GM19043 (cell line): Measurements from ENCODE around the gene TRDMT1.
A peak's percentile ranks its signal among the peaks of the same experiment; 100 is the strongest.

Experiments used
- ATAC-seq: cut with Tn5 transposase; IDR thresholded peaks from one replicate; pipeline ENCODE4 v1.9.1; 2021; ENCODE audit warnings: low read depth; ENCODE audit not compliant: unreplicated experiment

TRDMT1 gene

GRCh38 chr10:17200912-17201793, at the start of gene TRDMT1:
Gene TRDMT1 (minus strand): TSS chr10:17201672. CDS start chr10:17201634, 38 bp downstream.
- peak; percentile 88 for ATAC-seq

- ATAC-seq: no peak
These were observed 49.3 kb upstream of the TRDMT1 start for GRCh38 chr10:17250736-17251135.

GRCh38 chr10:17249820-17250219, 48.3 kb upstream of the TRDMT1 start:
- ATAC-seq: no peak

- ATAC-seq: no peak
These were observed 47.5 kb upstream of the TRDMT1 start for GRCh38 chr10:17248964-17249363.

GRCh38 chr10:17247210-17247609, 45.7 kb upstream of the TRDMT1 start:
- ATAC-seq: no peak

GRCh38 chr10:17244700-17245365, 43.4 kb upstream of the TRDMT1 start:
- no peak for ATAC-seq

- ATAC-seq: no peak
These were observed 40.3 kb upstream of the TRDMT1 start for GRCh38 chr10:17241611-17242333.

GRCh38 chr10:17240616-17241015, 39.1 kb upstream of the TRDMT1 start:
- ATAC-seq: no peak

- no peak for ATAC-seq
These were observed 38.6 kb upstream of the TRDMT1 start for GRCh38 chr10:17240096-17240495.

GRCh38 chr10:17239345-17240085, 38.0 kb upstream of the TRDMT1 start:
- ATAC-seq: no peak

GRCh38 chr10:17238445-17239291, 37.2 kb upstream of the TRDMT1 start:
- no peak for ATAC-seq

- no peak for ATAC-seq
These were observed 36.5 kb upstream of the TRDMT1 start for GRCh38 chr10:17237915-17238444.

- ATAC-seq: no peak
These were observed 35.7 kb upstream of the TRDMT1 start for GRCh38 chr10:17237149-17237527.

GRCh38 chr10:17236468-17237148, 35.1 kb upstream of the TRDMT1 start:
- ATAC-seq: no peak

GRCh38 chr10:17235136-17235535, 33.7 kb upstream of the TRDMT1 start:
- no peak for ATAC-seq

GRCh38 chr10:17234431-17234945, 33.0 kb upstream of the TRDMT1 start:
- no peak for ATAC-seq

- no peak for ATAC-seq
These were observed 32.0 kb upstream of the TRDMT1 start for GRCh38 chr10:17233286-17233991.
